Right cardiac atrium (tissue), 5 donors: ENCODE results near the gene ZNF503. TPM values are rescaled to one million over a fixed set of nuclear protein-coding genes. Genes with fewer than 3 reads are reported as not detected.

ENCODE experiments used
- ATAC-seq, 2 donors: fragments of 200-7000 bp; cut with Tn5 transposase; one replicate each; pipeline versions ENCODE4 v1.8.0 to v1.9.1; 2020; ENCODE audit warnings: moderate library complexity in 2 of 2, mild to moderate bottlenecking in 1 of 2
- DNase-seq, 3 donors: peaks; one replicate each; pipeline ENCODE4 v3.0.0-alpha.2; 2020
- H3K27ac ChIP-seq: one replicate; pipeline ENCODE4 v1.5.1; 2013; ENCODE audit warnings: mild to moderate bottlenecking, low read length, control low read depth, moderate library complexity
- H3K27me3 ChIP-seq: one replicate; pipeline ENCODE4 v1.6.1; 2013; ENCODE audit not compliant: control insufficient read depth, insufficient read depth
- H3K4me1 ChIP-seq: one replicate; pipeline ENCODE4 v1.6.1; 2013; ENCODE audit warnings: low read length; ENCODE audit not compliant: control insufficient read depth, insufficient read depth
- H3K4me3 ChIP-seq: one replicate; pipeline ENCODE4 v1.5.1; 2013; ENCODE audit warnings: low read length, control low read depth
- H3K9me3 ChIP-seq: one replicate; pipeline ENCODE4 v1.6.1; 2013; ENCODE audit warnings: low read length; ENCODE audit not compliant: control insufficient read depth
- WGBS: extraction: QIAGEN DNeasy Blood & Tissue Kit; methylation state at CpG from one replicate; pipeline ENCODE4 v1.1.7; 2013; 5-methylcytosine and 5-hydroxymethylcytosine counted together
- intact Hi-C, 4 donors: fragments of 100-400 bp; cut with DNase I; formaldehyde crosslinking; loops; one replicate each; pipeline versions ENCODE4 v1.11.0 to v1.14.0; 2022 to 2023
- polyA plus RNA-seq: library from polyadenylated mRNA; stranded (reverse); fragments of 200-250 nt; gene quantifications from one replicate; pipeline ENCODE4 v1.2.3, GENCODE V29; 2013
- total RNA-seq, 4 donors: library from RNA; stranded (reverse); fragmentation: NEBNext Ultra II Directional; extraction: Animal tissue kit (Norgen Biotek cat#: 25700); gene quantifications; one replicate each; pipeline ENCODE4 v1.2.1, GENCODE V29; 2021
- donor health status: healthy with polysubstance abuse.
- donor health status: DM: no; HTN: yes; CAD: no.
- donor health status: DM: no; HTN: no; CAD: no.
- donor health status: DM: no; HTN: yes; CAD: no; lungs with severe emphysema.
- donor health status: DM: yes; HTN: yes; CAD: no.

ZNF503 gene
- total and polyA plus RNA-seq, 5 donors: 8.7 to 14.6 (median 14.2) TPM

DNA sequence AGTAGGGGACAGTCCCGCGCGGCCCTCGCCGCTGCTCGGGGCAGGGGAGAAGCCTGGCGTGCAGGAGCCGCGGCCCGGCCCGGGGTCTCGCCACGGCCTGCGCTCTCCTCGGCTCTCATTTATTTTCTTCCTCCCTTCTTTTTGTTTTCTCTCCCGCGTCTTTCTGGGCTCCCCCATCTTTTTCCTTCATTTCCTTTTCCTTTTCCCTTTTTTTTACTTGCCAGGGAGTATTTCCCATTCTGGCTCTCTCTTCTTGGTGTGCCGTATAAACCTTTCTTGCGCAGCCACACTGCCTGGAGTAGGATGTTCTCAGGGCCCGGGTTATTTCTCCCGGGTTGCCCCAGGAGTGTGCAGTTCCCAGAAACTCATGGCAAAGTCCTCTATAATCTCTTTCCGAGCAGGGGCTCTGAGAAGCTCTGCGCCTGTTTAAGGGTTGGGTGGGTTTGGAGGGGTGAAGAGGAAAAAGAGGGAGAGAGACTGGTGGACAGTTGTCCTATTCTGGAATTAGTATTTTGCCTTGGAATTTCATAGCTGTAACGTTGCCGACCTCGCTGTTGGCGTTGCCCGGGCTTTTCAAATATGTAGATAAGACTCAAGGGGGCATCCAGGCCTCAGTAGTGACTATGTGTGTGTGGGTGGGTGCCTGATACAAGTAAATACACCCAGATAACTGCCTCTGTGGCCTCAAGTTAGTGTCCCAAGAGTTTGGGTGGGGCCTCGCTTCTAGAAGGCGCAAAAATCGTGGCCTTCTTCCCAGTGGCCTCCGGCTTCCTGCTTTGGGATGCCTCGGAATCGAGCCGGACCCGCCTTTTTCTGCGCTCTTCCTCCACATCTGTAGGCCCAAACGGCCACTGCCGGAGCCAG is 4.3 kb upstream of the ZNF503 start:
- no peak overlapping the region for H3K27ac ChIP-seq
- no peaks in the 10 kb centered on the region for H3K9me3 ChIP-seq
- intact Hi-C loops: loop anchor here in 3 of 4 donors (10.0 kb wide), 5 partner anchors 209 to 1149 kb away; no protein-coding TSS in a partner anchor
- 77% methylated on average over 39 of the region's 39 CpGs for WGBS
- no peak overlapping the region for H3K4me3 ChIP-seq
- no peaks in the 10 kb centered on the region for H3K4me1 ChIP-seq
- no peaks in the 10 kb centered on the region for H3K27me3 ChIP-seq
- ATAC-seq (no peak), DNase-seq (no peak)

DNA sequence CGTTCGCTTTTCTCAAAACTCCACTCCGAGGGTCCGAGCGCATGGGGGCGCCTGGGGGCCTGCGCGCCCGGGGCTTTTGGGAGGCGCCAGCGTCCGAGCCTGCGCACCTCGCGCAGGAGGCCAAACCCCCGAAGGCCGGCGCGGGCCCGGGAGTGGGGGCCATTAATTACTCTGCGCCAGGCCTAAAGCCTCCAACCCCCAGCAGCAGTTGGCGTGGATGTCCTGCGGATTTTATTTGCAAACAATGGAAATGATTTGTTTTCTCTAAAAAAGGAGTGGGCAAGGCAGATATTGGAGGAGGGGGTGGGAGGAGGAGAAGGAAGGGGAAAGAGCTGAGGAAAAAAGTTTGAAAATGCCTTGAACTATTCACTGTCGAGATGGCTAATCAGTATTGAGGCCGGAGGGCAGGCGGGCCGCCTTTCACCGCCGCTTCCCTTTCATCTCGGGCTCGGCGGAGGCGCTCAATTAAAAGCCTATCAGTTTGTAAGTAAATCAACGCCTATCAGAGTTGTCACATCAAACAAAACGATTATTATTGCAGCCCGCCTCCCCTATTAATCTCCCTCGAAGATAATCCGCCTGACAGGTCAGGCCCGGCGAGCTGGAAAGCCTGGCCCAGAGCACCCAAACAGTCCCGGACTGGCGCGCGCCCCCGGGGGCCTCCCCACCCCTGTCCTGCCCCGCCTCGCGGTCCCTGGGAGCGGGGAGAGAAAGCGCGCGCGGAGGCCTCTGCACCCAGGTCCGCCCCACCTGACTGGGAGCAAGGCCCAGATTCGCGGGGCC is 3.4 kb upstream of the ZNF503 start:
- WGBS: 46% methylated on average over 56 of the region's 56 CpGs
- Histone ChIP-seq H3K27ac (no peak overlapping the region), H3K4me3 (peak overlapping the region; percentile 82), H3K9me3 (no peaks in the 10 kb centered on the region), H3K4me1 (no peaks in the 10 kb centered on the region), H3K27me3 (no peaks in the 10 kb centered on the region)
- intact Hi-C loops: loop anchor here in 3 of 4 donors (10.0 kb wide), 5 partner anchors 210 to 1150 kb away; no protein-coding TSS in a partner anchor
- ATAC-seq (no peak), DNase-seq (peak in 2 of 3 donors; percentile 55 to 70)

- Histone ChIP-seq H3K9me3 (no peaks in the 10 kb centered on the region), H3K27me3 (no peaks in the 10 kb centered on the region), H3K4me3 (peak overlapping the region; percentile 82), H3K27ac (peak overlapping the region; percentile 6), H3K4me1 (no peaks in the 10 kb centered on the region)
- 16% methylated on average over 58 of the region's 58 CpGs for WGBS
- ATAC-seq: no peak
- intact Hi-C loops: loop anchor here in 3 of 4 donors (10.0 kb wide), 5 partner anchors 211 to 1151 kb away; no protein-coding TSS in a partner anchor
- peak; percentile 38 to 70 (median 66) for DNase-seq
These were observed 2.6 kb upstream of the ZNF503 start for GRCh38 chr10:75403939-75404814.

- peak; percentile 36 to 76 (median 70) for DNase-seq
- WGBS: under 1% methylated on average over 56 of the region's 56 CpGs
- intact Hi-C loops: loop anchor here in 3 of 4 donors (10.0 kb wide), 5 partner anchors 211 to 1151 kb away; no protein-coding TSS in a partner anchor
These were observed 1.8 kb upstream of the ZNF503 start for GRCh38 chr10:75403144-75403938.

GRCh38 chr10:75402486-75403143 is 1.1 kb upstream of the ZNF503 start:
- WGBS: under 1% methylated on average over 42 of the region's 42 CpGs
- Histone ChIP-seq H3K4me3 (peak overlapping the region; percentile 82), H3K27me3 (no peaks in the 10 kb centered on the region), H3K9me3 (no peaks in the 10 kb centered on the region), H3K27ac (peak overlapping the region; percentile 89), H3K4me1 (no peaks in the 10 kb centered on the region)
- DNase-seq (peak; percentile 42 to 77 (median 76)), ATAC-seq (peak; percentile 0 to 2)
- intact Hi-C loops: loop anchor here in 3 of 4 donors (10.0 kb wide), 5 partner anchors 212 to 1152 kb away; no protein-coding TSS in a partner anchor

More at GRCh38 chr10:75403144-75403938, 1.8 kb upstream of the ZNF503 start:
- no peaks in the 10 kb centered on the region for H3K27me3 ChIP-seq
- peak overlapping the region; percentile 89 for H3K27ac ChIP-seq
- no peaks in the 10 kb centered on the region for H3K9me3 ChIP-seq
- H3K4me1 ChIP-seq: no peaks in the 10 kb centered on the region
- no peak for ATAC-seq
- peak overlapping the region; percentile 82 for H3K4me3 ChIP-seq

- Histone ChIP-seq H3K4me1 (no peaks in the 10 kb centered on the region), H3K4me3 (peak overlapping the region; percentile 82), H3K27ac (peak overlapping the region; percentile 86), H3K9me3 (no peaks in the 10 kb centered on the region), H3K27me3 (no peaks in the 10 kb centered on the region)
- peak; percentile 10 to 18 for ATAC-seq
- intact Hi-C loops: loop anchor here in 3 of 4 donors (2.0 to 10.0 kb wide), 6 partner anchors 214 to 1154 kb away; no protein-coding TSS in a partner anchor
- peak; percentile 66 to 90 (median 89) for DNase-seq
- under 1% methylated on average over 68 of the region's 68 CpGs for WGBS
These were observed 594 bp downstream of the ZNF503 start for GRCh38 chr10:75400771-75401568.

GRCh38 chr10:75400163-75400770 is 1.3 kb downstream of the ZNF503 start:
- Histone ChIP-seq H3K27ac (peak overlapping the region; percentile 86), H3K4me3 (peak overlapping the region; percentile 82), H3K4me1 (no peaks in the 10 kb centered on the region), H3K9me3 (no peaks in the 10 kb centered on the region), H3K27me3 (no peaks in the 10 kb centered on the region)
- DNase-seq (no peak), ATAC-seq (no peak)
- intact Hi-C loops: loop anchor here in 3 of 4 donors (2.0 to 10.0 kb wide), 6 partner anchors 215 to 1155 kb away; no protein-coding TSS in a partner anchor
- WGBS: under 1% methylated on average over 39 of the region's 39 CpGs

DNA sequence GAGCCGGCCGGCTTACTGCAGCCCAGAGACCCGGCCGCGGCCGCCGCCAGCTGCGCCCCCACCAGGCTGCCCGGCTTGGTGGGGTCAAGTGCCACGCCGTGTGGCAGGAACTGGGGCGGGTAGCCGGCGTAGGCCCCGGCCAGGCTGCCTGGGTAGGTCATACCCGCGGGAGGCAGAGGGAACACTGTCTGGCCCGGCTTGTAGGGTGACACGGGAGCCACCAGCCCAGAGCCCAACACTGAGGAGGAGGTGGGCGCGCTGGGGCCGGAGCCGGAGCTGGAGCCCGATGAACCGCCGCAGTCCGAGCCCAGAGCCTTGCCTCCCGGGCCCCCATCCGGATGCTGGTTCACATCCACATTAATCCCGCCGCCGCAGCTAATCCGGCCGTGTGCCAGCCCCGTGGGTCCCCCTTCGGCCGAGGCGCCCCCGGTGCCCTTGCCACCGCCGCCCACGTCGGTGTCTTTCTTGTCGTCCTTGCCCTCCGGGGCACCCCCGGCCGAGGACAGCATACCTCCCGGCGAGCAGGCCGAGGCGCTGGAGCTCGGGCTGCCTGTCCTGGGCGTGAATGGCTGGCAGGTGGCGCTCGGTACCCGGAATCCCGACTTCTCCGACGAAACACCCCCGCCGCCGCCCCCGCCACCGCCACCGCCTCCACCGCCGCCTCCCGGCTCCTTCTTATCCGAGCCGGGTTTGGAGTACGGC is 2.0 kb downstream of the ZNF503 start:
- H3K27ac ChIP-seq: peak overlapping the region; percentile 86
- no peaks in the 10 kb centered on the region for H3K9me3 ChIP-seq
- H3K27me3 ChIP-seq: no peaks in the 10 kb centered on the region
- DNase-seq (peak; percentile 87 to 95 (median 94)), ATAC-seq (peak; percentile 35 to 36)
- peak overlapping the region; percentile 82 for H3K4me3 ChIP-seq
- 14% methylated on average over 71 of the region's 71 CpGs for WGBS
- no peaks in the 10 kb centered on the region for H3K4me1 ChIP-seq
- intact Hi-C loops: loop anchor here (2.0 to 10.0 kb wide), 12 partner anchors 215 to 1155 kb away; no protein-coding TSS in a partner anchor
